UCSD-AML1 (cell line): ENCODE results near the gene TMEM53.
A peak's percentile ranks its signal among the peaks of the same experiment; 100 is the strongest.
"Not testable (repeated sequence)": the region's sequence is repeated elsewhere in the genome, so short reads cannot be mapped to it uniquely, and the experiment has no call there.

Experiments used
- DNase-seq: peaks from one replicate; lab custom pipeline; 2025; ENCODE audit not compliant: unreplicated experiment; lab: John Stamatoyannopoulos, UW

The TMEM53 gene

DNA sequence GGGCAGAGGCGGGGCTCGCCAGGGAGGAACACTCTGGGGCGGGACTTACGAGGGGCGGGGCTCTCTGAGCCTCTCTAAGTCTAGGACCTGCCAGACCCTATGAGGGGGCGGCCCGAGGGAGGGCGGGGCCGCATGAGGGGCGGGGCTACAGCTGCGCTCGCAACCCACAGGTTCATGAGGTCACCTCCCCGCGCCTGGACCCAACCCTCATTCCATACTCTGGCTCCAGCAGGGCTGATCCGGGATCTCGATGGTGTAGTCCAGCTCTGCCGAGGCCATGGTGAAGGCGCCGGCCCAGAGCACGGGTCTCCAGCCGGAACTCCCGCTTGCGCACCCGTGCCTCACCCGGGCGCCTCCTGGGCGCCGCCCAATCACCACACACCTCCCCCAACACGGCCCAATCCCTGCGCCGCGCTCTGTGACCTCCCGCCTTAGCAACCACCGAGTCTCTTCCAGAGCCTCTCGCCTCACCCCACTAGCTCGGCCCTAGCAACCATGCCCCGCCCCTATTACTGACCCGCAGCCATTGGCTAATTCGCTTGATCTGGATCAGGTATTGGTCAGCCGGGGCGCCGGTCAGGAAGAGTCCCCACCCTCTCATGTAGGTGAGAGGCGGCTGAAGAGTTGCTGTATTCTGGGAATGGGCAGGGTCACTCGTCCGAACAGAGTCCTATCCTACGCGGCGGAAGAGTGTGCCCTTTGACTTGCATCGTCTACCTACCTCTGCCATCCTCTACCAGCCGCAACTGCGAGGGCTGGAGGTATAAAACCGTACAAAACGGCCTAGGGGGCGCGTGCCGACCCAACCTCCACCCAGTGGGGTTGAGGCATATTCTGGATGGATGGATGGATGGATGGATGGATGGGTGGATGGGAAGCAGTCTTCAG is at the start of gene TMEM53, which contains the start of gene ARMH1:
Gene TMEM53 (minus strand): TSS at position 369 of the 888 bp plus-strand sequence. CDS start 90 bp downstream, at position 279.
Gene ARMH1 (plus strand): TSS at position 602 of the 888 bp plus-strand sequence. CDS start 14,984 bp downstream, outside the sequence.
- DNase-seq, result peak; percentile 98

DNA sequence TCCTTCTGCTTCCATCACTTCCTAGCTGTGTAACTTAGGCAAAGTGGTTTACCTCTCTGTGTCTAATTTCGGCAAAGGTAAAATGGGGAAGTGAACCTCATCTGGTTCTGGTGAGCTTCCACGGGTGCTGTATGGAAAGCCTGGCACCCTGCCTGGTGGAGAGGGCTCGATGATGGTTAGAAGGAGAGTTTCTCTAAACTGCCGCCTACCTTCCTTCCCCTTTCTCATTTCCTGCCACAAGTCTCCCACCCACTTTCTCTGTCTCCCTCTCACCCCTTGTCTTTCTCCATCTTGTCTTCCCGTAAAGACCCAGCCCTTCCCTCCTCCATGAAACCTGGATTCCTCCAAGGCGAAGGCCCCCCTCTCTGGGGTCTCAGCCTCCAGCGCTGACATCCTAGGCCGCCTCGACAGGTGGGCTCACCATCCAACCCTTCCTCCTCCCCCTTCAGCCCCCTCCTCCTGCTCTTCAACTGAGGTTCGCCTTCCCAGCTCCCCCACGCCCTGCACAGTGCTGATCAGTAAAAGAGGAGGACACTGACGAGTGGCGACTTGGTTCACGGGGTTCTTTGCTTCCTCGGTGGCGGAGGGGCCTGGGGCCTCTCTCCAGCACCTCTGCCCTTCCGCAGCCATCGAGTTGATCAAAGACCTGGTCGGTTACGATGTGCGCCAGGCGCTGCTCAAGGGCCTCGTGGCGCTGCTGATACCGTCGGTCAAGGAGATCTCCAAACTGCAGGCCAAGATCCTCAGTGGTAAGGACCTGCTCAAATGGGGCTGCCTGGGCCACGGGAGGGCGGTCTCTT is 49.4 kb upstream of the TMEM53 start:
- peak; percentile 69 for DNase-seq

GRCh38 chr1:44723064-44723463 is 48.8 kb upstream of the TMEM53 start:
- DNase-seq, result no peak

- peak; percentile 81 for DNase-seq
Observed at GRCh38 chr1:44721485-44722361, 47.4 kb upstream of the TMEM53 start.

DNA sequence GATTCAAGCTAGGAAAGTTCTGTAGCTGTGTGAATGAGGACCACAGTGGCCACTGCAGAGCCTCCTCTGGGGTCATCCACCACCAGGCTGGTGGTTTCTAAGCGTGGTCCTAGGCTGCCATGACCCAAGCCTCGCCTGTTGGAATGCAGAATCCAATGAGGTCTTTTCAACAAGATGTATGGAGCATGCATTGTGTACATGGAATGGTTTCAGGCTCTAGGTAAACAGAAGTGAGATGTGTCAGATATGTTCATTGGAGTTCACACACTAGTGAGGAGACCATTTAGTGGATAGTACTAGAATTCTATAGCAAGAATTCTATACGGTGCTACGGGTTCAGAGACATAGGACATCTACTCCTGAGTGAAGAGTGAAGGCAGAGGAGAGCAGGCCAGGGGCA is 46.0 kb upstream of the TMEM53 start:
- DNase-seq, result no peak

GRCh38 chr1:44719318-44719717 is 45.0 kb upstream of the TMEM53 start:
- DNase-seq, result no peak

DNA sequence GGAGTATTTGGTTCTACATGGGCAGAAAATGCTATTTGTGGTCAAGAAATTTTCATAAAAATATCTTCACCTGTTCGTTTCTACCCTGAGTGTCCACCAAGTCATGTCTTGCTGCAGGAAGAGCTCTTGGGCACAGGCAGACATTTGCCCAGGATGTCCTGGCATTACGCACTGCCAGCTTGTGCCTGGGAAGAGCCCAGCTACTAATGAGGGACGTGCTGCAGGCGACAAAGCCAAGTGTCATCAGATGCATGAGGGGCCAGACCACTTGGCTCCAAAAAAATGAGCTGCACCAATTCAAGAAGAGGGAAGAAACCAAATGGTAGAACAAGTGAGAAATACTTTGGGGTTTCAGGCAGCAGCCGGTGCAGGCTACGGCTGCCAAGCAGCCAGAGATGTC is 43.8 kb upstream of the TMEM53 start:
- DNase-seq, result no peak

- no peak for DNase-seq
Observed at GRCh38 chr1:44717653-44718052, 43.4 kb upstream of the TMEM53 start.

- no peak for DNase-seq
Observed at GRCh38 chr1:44717156-44717555, 42.9 kb upstream of the TMEM53 start.

DNA sequence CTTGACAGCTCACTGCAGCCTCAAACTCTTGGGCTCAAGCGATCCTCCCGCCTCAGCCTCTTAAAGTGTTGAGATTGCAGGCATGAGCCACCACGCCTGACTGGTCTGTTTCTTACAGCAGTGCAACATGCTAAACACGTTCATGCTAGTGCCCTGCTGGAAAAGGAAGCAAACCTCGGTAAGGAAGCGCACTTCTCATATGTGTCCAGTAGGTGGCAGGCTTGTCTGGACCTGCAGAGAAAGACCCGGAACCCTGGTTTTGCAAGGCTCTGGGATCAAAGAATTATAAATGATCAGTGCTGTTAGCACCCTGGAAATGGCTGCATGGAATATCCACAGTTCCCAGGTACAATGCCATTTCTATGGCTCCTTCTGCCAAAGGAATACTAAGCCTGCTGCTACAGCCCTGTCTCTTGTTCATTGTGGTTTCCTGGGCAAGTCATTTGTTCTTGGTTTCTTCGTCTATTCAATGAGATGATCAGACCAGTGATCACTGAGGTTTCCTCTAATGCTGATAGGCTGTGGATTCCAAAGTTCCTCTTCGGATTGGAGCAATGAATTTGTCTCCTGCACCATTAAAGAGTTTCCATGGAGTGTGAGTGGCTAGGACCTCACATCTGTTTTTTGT is 40.8 kb upstream of the TMEM53 start:
- DNase-seq, result peak; percentile 60

- no peak for DNase-seq
Observed at GRCh38 chr1:44714532-44714931, 40.3 kb upstream of the TMEM53 start.

DNA sequence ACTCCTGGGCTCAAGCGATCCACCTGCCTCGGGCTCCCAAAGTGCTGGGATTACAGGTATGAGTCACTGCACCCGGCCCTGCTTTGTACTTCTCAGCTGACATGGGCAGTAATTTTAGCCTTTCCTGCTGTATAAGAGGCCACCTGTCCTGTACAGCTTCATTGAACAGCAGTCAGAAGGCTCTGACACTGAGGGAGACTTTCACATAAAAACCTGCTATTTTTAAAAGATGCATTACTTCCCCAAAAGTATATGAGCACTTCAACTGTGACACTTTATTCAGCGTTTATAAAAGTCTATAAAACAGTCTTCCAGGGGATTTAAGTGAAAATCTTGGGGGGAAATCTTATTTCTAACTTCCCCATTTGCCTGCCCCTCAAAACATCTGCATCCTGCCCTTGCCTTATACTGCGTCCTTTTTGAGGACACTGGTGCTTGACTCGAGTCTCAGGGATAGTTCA is 39.1 kb upstream of the TMEM53 start:
- DNase-seq, result no peak

- peak; percentile 38 for DNase-seq
Observed at GRCh38 chr1:44707959-44708831, 33.9 kb upstream of the TMEM53 start.

DNA sequence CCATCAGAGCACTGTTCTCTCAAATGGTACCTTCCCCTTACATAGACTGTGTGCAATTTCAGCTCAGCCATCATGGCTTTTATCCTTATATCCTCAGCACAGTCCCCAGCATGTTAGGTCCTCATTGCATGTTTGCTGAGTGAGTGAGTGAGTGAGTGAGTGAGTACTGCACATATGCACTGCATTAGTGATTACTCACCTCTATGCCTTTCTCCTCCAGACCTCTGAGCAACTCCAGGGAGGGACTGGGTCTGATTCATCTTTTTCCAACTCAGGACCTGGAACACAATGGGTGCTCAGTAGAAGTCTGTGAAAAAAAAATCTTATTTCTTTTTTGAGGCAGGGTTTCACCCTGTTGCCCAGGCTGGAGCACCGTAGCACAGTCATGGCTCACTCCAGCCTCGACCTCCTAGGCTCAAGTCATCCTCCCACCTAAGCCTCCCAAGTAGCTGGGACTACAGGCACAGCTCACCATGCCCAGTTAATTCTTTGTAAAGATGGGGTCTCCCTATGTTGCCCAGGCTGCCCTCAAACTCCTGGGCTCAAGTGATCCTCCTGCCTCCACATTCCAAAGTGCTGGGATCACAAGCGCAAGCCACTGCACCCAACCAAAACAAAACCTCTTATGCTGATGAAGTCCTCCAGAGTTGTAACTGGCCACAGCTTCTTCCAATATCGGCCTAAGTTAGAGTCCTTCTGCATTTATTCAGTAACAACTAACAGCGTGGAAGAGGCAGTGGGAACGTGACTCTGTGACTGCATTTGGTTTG is 33.0 kb upstream of the TMEM53 start:
- DNase-seq, result no peak

GRCh38 chr1:44705938-44706337 is 31.7 kb upstream of the TMEM53 start:
- DNase-seq, result no peak

DNA sequence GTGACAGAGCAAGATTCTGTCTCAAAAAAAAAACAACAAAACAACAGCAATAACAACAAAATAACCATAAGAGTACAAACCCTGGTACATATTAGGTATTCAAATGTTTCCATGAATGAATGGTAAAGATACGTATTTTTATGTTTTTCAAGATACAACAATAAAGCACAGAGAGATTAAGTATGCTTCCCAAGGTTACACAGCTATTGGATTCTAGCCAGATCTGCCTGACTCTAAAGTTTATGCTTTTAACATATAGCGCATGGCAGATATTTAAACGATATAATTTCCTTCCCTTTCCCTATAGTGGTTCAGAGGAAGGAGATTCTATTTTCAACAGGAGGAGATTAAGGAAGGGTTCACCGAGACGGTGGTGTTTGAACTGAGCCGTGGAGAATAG is 31.2 kb upstream of the TMEM53 start:
- no peak for DNase-seq

- DNase-seq, result no peak
Observed at GRCh38 chr1:44701141-44701573, 26.9 kb upstream of the TMEM53 start.

DNA sequence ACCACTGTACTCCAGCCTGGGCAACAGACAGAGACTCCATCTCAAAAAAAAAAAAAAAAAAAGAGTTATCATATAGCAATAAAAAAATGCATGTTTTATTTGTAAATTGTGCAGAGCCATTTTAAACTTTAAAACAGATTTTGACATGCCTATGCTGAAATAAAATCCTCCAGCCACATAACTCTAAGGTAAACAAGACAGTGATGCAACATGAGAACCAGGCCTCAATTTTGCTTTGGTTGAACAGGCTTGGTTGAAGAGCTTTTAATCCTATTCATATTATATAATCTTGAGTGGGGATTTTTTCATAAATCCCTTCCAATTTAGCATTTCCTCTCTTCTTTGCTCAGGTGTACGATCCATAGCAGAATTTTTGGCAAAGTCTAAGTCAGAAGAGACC is 26.3 kb upstream of the TMEM53 start:
- DNase-seq, result no peak

GRCh38 chr1:44699375-44699774 is 25.1 kb upstream of the TMEM53 start:
- DNase-seq, result not testable (repeated sequence)
